Neural cell (in vitro differentiated cells): ENCODE measurements around the gene FGFR4. TPM values are rescaled to one million over a fixed set of nuclear protein-coding genes. Genes with fewer than 3 reads are reported as not detected.

Experiments
- H2AFZ ChIP-seq: fragments of 200-600, 300-800 bp; sonication (generic), shearing (Covaris generic); 2 replicates; pipeline ENCODE4 v1.6.0; 2014; ENCODE audit warnings: low read depth, mild to moderate bottlenecking, antibody characterized with exemption, low read length, moderate library complexity
- H3F3A ChIP-seq: fragments of 200-600 bp; shearing (Covaris generic); 2 replicates; pipeline ENCODE4 v1.6.1; 2016; ENCODE audit warnings: mild to moderate bottlenecking, moderate library complexity, mixed read lengths, antibody characterized with exemption, low read length; ENCODE audit not compliant: insufficient read depth, poor library complexity, severe bottlenecking
- H3K27ac ChIP-seq: fragments of 200-600, 300-800 bp; sonication (generic), shearing (Covaris generic); 2 replicates; pipeline ENCODE4 v1.5.1; 2014; ENCODE audit warnings: mild to moderate bottlenecking, low read length, moderate library complexity
- H3K27me3 ChIP-seq: fragments of 300-800, 200-600 bp; sonication (generic), shearing (Covaris generic); 2 replicates; pipeline ENCODE4 v1.6.0; 2014; ENCODE audit warnings: mild to moderate bottlenecking, low read depth, low read length, moderate library complexity; ENCODE audit not compliant: insufficient read depth
- H3K36me3 ChIP-seq: fragments of 300-800, 200-600 bp; sonication (generic), shearing (Covaris generic); 2 replicates; pipeline ENCODE4 v1.5.1; 2014; ENCODE audit warnings: mild to moderate bottlenecking, antibody characterized with exemption, low read length, moderate library complexity; ENCODE audit not compliant: insufficient read depth
- H3K4me2 ChIP-seq: fragments of 300-800, 200-600 bp; sonication (generic), shearing (Covaris generic); 2 replicates; pipeline ENCODE4 v1.6.0; 2014; ENCODE audit warnings: mild to moderate bottlenecking, low read length
- H3K4me3 ChIP-seq: fragments of 300-800, 200-600 bp; sonication (generic), shearing (Covaris generic); 2 replicates; pipeline ENCODE4 v1.5.1; 2014; ENCODE audit warnings: mild to moderate bottlenecking, low read length, moderate library complexity
- H3K79me2 ChIP-seq: fragments of 200-600 bp; shearing (Covaris generic); replicated peaks from 2 replicates; pipeline ENCODE4 v1.6.0; 2014; ENCODE audit warnings: mild to moderate bottlenecking, low read length, moderate library complexity; ENCODE audit not compliant: insufficient read depth
- H3K9ac ChIP-seq: fragments of 300-800, 200-600 bp; sonication (generic), shearing (Covaris generic); 2 replicates; pipeline ENCODE4 v1.6.1; 2016; ENCODE audit warnings: mild to moderate bottlenecking, low read length, mixed read lengths
- H3K9me2 ChIP-seq: fragments of 200-600 bp; shearing (Covaris generic); 2 replicates; pipeline ENCODE4 v1.6.1; 2016; ENCODE audit warnings: mild to moderate bottlenecking, low read length, mixed read lengths; ENCODE audit not compliant: insufficient read depth
- H3K9me3 ChIP-seq: fragments of 200-600, 300-800 bp; sonication (generic), shearing (Covaris generic); 2 replicates; pipeline ENCODE4 v1.6.1; 2016; ENCODE audit warnings: mild to moderate bottlenecking, mixed run types, low read length, moderate library complexity, mixed read lengths
- H4K20me1 ChIP-seq: fragments of 200-600 bp; shearing (Covaris generic); 2 replicates; pipeline ENCODE4 v1.6.1; 2016; ENCODE audit warnings: mild to moderate bottlenecking, mixed run types; ENCODE audit not compliant: insufficient read depth
- EP300 ChIP-seq: fragments of 450-650 bp; conservative IDR thresholded peaks from 2 replicates; pipeline ENCODE4 v1.6.1; 2014; ENCODE audit warnings: antibody characterized with exemption, mild to moderate bottlenecking, moderate library complexity; ENCODE audit not compliant: poor library complexity, severe bottlenecking
- EZH2 ChIP-seq: fragments of 200-600, 300-800 bp; shearing (Covaris generic), sonication (generic); IDR thresholded peaks from 2 replicates; pipeline ENCODE4 v1.6.1; 2014; ENCODE audit warnings: antibody characterized with exemption, low read length, borderline replicate concordance, mild to moderate bottlenecking; ENCODE audit not compliant: insufficient read depth, poor library complexity, severe bottlenecking
- MXI1 ChIP-seq: fragments of 450-650 bp; conservative IDR thresholded peaks from 2 replicates; pipeline ENCODE4 v1.6.1; 2014; ENCODE audit warnings: antibody characterized with exemption, mild to moderate bottlenecking; ENCODE audit not compliant: poor library complexity, severe bottlenecking
- POLR2AphosphoS5 ChIP-seq: IDR thresholded peaks from 2 replicates; pipeline ENCODE4 v1.6.1; 2012
- RAD21 ChIP-seq: fragments of 450-650 bp; conservative IDR thresholded peaks from 2 replicates; pipeline ENCODE4 v1.6.1; 2014; ENCODE audit warnings: antibody characterized with exemption, mild to moderate bottlenecking, moderate library complexity
- REST ChIP-seq: IDR thresholded peaks from 2 replicates; pipeline ENCODE4 v1.6.1; 2012; ENCODE audit warnings: borderline replicate concordance
- SMC3 ChIP-seq: fragments of 450-650 bp; conservative IDR thresholded peaks from 2 replicates; pipeline ENCODE4 v1.6.1; 2014; ENCODE audit warnings: antibody characterized with exemption, mild to moderate bottlenecking, moderate library complexity; ENCODE audit not compliant: poor library complexity
- TAF1 ChIP-seq: IDR thresholded peaks from 2 replicates; pipeline ENCODE4 v1.6.1; 2012; ENCODE audit warnings: low read depth
- polyA plus RNA-seq: library from polyadenylated mRNA; depleted of rRNA; stranded (reverse); fragments of >200 nt; gene quantifications from 2 replicates; pipeline ENCODE4 v1.2.3, GENCODE V29; 2014
- TF ChIP-seq, protein P1 (sequence below): fragments of 450-650 bp; IDR thresholded peaks from 2 replicates; pipeline ENCODE4 v1.5.1; 2014; ENCODE audit warnings: antibody characterized with exemption, mild to moderate bottlenecking, moderate library complexity; ENCODE audit not compliant: poor library complexity, severe bottlenecking

FGFR4 gene
- polyA plus RNA-seq, 1 donor from 2014 or later: 14.8 TPM

GRCh38 chr5:177065491-177065890 lies 21.2 kb upstream of the FGFR4 start:
- no peak overlapping the region for H3K9ac ChIP-seq
- H3K79me2 ChIP-seq: no peaks in the 10 kb centered on the region
- H3K4me3 ChIP-seq: no peak overlapping the region
- H3F3A ChIP-seq: no peaks in the 10 kb centered on the region
- H3K9me2 ChIP-seq: no peaks in the 10 kb centered on the region
- no peak overlapping the region for H3K4me2 ChIP-seq
- no peak overlapping the region for H2AFZ ChIP-seq
- TF ChIP-seq EZH2 (no peak), SMC3 (no peak), RAD21 (no peak), REST (no peak), MXI1 (no peak), TAF1 (no peak), POLR2AphosphoS5 (no peak), EP300 (no peak)
- TF ChIP-seq, protein P1, sequence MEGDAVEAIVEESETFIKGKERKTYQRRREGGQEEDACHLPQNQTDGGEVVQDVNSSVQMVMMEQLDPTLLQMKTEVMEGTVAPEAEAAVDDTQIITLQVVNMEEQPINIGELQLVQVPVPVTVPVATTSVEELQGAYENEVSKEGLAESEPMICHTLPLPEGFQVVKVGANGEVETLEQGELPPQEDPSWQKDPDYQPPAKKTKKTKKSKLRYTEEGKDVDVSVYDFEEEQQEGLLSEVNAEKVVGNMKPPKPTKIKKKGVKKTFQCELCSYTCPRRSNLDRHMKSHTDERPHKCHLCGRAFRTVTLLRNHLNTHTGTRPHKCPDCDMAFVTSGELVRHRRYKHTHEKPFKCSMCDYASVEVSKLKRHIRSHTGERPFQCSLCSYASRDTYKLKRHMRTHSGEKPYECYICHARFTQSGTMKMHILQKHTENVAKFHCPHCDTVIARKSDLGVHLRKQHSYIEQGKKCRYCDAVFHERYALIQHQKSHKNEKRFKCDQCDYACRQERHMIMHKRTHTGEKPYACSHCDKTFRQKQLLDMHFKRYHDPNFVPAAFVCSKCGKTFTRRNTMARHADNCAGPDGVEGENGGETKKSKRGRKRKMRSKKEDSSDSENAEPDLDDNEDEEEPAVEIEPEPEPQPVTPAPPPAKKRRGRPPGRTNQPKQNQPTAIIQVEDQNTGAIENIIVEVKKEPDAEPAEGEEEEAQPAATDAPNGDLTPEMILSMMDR: no peak
- no peak overlapping the region for H3K27ac ChIP-seq
- H3K36me3 ChIP-seq: peaks cover 13% of the 10 kb centered on the region
- no peaks in the 10 kb centered on the region for H4K20me1 ChIP-seq
- H3K9me3 ChIP-seq: no peaks in the 10 kb centered on the region
- H3K27me3 ChIP-seq: no peaks in the 10 kb centered on the region

GRCh38 chr5:177066224-177066623 lies 20.5 kb upstream of the FGFR4 start:
- Histone ChIP-seq H3K4me3 (no peak overlapping the region), H3K9ac (no peak overlapping the region), H3K4me2 (no peak overlapping the region), H3K36me3 (peaks cover 13% of the 10 kb centered on the region), H3F3A (no peaks in the 10 kb centered on the region), H3K9me2 (no peaks in the 10 kb centered on the region), H2AFZ (no peak overlapping the region), H4K20me1 (no peaks in the 10 kb centered on the region), H3K9me3 (no peaks in the 10 kb centered on the region), H3K27ac (no peak overlapping the region), H3K79me2 (no peaks in the 10 kb centered on the region), H3K27me3 (no peaks in the 10 kb centered on the region)
- TF ChIP-seq TAF1 (no peak), SMC3 (no peak), EP300 (no peak), MXI1 (no peak), POLR2AphosphoS5 (no peak), EZH2 (no peak), RAD21 (no peak), REST (no peak)
- TF ChIP-seq, protein P1: no peak
